HFF-Myc (cell line): Measurements from ENCODE around the gene KAZN.
A peak's percentile ranks its signal among the peaks of the same experiment; 100 is the strongest.

Experiments
- DNase-seq: peaks from one replicate; pipeline ENCODE4 v3.0.0-alpha.2; 2011; ENCODE audit warnings: low read depth; ENCODE audit errors: extremely low read depth
- H3K4me3 ChIP-seq: replicated peaks from 2 replicates; pipeline ENCODE4 v1.5.1; 2011; ENCODE audit warnings: low read depth, mild to moderate bottlenecking, control low read depth, low read length
- CTCF ChIP-seq: IDR thresholded peaks from 2 replicates; pipeline ENCODE4 v1.5.1; 2012; ENCODE audit warnings: mild to moderate bottlenecking, low read depth, low read length, control low read depth; ENCODE audit errors: missing control alignments

The KAZN gene

DNA sequence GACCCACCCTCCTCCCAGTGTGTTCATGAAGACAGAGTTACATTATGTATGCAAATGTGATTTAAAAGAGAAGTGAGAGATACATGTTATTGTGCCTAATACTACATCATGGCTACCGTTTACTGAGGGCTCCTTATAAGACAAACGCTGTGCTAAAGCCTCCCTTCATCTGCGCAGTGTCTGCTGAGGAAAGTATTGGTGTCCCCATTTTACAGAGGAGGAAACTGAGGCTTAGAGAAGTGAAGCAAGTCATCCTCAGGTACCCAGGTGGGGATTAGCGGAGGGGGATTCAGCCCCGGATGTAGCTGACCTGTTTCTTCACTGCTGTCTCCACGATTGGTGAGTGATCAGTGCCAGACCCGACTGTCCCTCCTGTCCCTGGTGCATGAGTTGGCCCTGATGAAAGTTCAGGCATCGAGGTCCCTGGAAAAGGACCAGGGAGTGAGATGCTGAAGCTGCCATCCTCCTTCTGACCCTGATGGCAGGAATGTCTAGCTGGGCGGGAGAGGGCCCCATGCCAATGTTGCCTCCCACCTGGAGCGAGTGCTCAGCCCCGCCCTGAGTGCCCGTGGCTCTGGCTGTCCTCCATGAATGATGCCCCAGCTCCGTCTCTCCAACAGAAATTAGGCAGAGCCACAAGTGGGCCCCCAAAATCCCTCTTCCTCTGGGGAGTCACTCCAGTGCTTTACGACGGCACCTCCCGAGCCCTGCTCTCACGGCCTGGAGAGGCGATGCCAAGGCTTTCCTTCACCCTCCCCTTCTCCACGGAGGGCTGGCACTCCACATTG lies 204.7 kb downstream of the KAZN start:
- H3K4me3 ChIP-seq: no peak overlapping the region
- no peak for TF ChIP-seq CTCF

DNA sequence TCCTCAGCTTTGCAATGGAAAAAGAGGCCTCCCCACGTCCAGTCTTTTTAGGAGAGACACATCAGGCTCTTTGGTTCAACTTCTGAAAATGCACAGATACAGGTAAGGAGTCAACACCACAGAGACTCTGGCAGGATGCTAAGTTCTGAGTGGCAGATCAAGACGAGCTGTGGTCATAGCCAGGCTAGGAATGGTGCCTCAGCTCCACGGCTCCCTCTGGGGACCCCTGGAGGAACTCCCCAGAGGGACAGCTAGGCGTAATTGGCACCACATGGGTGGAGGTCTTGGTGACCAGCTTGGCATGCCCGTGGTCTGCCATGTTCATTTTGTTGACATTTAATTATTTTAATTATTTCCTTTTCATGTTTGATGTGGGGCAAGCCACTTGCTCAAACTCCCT lies 206.1 kb downstream of the KAZN start:
- no peak for DNase-seq
- peak; percentile 43 for TF ChIP-seq CTCF
- H3K4me3 ChIP-seq: no peak overlapping the region

More for the DNA sequence above, 204.7 kb downstream of the KAZN start:
- no peak for DNase-seq

DNA sequence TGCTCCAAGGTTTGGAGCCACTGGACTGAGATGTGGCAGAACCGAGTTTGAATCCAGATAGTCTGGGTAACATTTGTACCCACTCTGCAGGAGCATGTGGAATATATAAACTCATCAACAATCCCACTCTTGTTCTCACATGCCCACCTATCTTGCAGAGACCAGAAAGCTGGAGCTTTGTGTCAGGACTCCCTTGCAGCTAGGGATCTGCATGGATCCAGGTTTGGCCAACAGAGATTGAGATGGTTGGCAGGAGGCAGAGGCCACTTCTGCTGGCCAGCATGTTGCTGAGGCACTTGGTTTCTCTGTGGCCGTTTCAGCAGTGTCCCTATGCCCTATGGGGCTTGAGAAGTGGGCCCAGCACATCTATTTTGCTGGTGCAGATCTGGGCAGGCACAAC lies 208.3 kb downstream of the KAZN start:
- H3K4me3 ChIP-seq: no peak overlapping the region
- no peak for TF ChIP-seq CTCF
- DNase-seq: no peak

DNA sequence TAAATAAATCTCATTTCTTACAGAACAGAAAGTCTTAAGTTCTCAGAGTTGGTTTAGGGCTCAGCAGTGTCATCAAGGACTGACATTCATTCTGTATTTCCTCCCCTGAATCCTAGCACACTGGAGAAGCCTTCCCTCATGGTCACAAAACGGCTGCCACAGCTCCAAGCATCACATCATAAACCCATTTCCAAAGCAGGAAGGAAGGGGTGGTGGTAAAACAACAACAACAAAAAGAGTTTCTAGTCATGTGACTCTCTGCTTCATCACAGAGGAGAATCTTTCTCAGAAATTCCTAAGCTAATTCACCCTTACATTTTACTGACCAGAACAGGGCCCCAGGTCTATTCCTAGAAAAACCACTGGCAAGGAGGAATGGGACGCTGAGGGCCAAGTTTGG lies 210.3 kb downstream of the KAZN start:
- H3K4me3 ChIP-seq: no peak overlapping the region
- no peak for TF ChIP-seq CTCF
- DNase-seq: no peak

DNA sequence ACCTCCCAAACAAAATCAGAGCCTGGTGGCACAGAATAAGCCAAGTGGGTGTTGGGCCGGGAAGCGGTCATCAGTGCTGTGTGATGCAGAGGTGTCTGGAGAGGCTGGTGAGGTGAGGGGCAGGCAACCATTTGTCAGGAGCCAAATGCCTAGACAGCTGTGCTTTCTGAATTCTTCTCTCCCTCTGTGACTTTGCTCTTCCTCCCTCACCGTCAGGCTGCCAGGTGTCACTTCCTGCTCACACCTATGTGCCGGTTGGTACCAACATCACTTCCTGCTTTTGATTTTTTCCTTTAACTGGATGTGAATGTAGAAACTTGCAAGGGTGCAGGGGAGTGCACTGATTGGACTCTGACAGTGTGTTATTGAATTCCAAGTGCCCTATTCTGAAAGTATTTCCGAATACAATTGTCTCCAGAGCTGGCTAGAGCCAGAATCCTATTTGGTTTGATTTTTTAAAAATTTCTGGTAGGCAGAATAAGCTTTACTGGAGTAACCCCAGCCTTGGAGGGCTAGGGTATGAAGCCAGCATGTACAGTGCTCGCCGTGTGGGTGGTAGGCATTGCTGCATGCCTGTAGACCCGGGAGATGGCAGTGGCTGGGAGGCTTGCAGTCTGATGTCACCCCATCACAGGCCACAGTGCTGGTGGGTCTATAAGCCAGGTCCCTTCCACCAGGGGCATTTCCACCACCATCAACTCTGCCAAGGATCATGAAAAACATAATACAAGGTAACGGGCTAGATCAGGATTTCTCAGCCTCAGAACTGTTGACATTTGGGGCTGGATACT lies 210.9 kb downstream of the KAZN start:
- H3K4me3 ChIP-seq: no peak overlapping the region
- no peak for TF ChIP-seq CTCF
- no peak for DNase-seq

DNA sequence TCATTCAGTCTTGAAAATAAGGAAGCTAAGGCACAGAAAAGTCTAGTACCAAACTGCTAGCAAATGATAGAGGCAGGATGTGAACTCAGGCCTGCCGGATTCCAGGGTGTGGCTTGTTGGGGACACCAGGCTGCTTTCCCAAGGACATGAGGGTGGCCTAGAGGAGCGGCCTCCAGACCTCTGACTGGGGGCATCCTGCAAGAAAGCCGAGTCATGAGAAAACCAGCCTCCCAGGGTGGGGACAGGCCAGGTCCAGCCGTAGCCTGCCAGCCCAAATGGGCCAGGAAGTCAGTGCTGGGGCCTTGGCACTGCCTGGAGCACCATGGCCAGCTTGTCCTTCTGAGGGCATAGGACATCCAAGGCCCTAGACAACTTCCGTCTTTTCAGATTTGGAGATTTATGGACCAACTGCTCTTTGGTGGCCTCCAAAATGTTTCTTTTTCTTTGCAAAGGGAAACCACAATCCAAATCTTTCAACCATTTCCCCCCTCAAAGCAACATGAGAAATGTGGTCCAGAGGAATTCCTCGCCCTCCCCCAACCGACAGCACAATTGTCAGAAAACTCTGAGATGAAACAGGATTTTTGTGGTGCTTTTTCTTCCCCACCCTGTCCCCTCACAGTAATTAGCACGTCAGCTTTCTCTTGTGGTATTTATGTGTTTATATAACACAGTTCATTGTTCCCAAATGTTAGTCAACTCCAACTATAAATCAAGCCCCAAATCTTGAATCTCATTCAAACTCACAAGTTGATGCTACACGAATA lies 212.3 kb downstream of the KAZN start:
- TF ChIP-seq CTCF: no peak
- no peak overlapping the region for H3K4me3 ChIP-seq
- DNase-seq: no peak
